HCT116 (cell line): ENCODE data around the gene ROR2. TPM values are rescaled to one million over a fixed set of nuclear protein-coding genes. Genes with fewer than 3 reads are reported as not detected.

Experiments used
- ATAC-seq: fragments of 200-7000 bp; cut with Tn5 transposase; 2 replicates; pipeline ENCODE4 v1.9.1; 2020; ENCODE audit warnings: mild to moderate bottlenecking, moderate library complexity
- BruUV-seq: library from RNA; stranded (reverse); fragments of 400-500 nt; replicated peaks from 2 replicates; lab custom pipeline; 2021; lab: Mats Ljungman, UMichigan
- CTCF ChIA-PET: fragments of 300-600 bp; sonication (Branson Sonifier 250); formaldehyde crosslinking; loops from one replicate; lab custom pipeline; 2021; ENCODE audit warnings: antibody characterized with exemption; lab: Charles Lee
- POLR2A ChIA-PET: fragments of 300-600, 350-600 bp; sonication (Branson Sonifier 250); formaldehyde crosslinking; loops from one replicate; lab custom pipeline; 2021; ENCODE audit warnings: antibody characterized with exemption; lab: Charles Lee
- RAD21 ChIA-PET, 2 experiments: fragments of 300-600 bp; sonication (Branson Sonifier 250); formaldehyde crosslinking; loops; one replicate each; lab custom pipeline; 2023; ENCODE audit warnings: low total read pairs in 2 of 2; ENCODE audit not compliant: uncharacterized antibody in 2 of 2, unreplicated experiment in 2 of 2, low non-redundant PET in 1 of 2; lab: Charles Lee
- DNase-seq: peaks from one replicate; pipeline ENCODE4 v3.0.0-alpha.2; 2010; ENCODE audit warnings: low read depth, low spot score
- H2AFZ ChIP-seq: fragments of 200-600 bp; shearing (Covaris generic), sonication (generic); 2 replicates; pipeline ENCODE4 v1.6.1; 2017; ENCODE audit warnings: low read depth, mixed run types, mixed read lengths, antibody characterized with exemption, low read length; ENCODE audit not compliant: poor library complexity, severe bottlenecking
- H3K27ac ChIP-seq: 2 replicates; pipeline ENCODE4 v1.5.1; 2012; ENCODE audit warnings: low read depth, low read length
- H3K27me3 ChIP-seq: fragments of 200-600 bp; sonication (generic); 2 replicates; pipeline ENCODE4 v1.6.1; 2016; ENCODE audit warnings: mixed run types, low read length, mixed read lengths; ENCODE audit not compliant: insufficient read depth
- H3K36me3 ChIP-seq, 2 experiments: fragments of 200-500 bp in 1 of 2; fragments of 200-600 bp in 1 of 2; sonication (Bioruptor generic) in 1 of 2; sonication (generic) in 1 of 2; 2 replicates each; pipeline versions ENCODE4 v1.5.1 to v1.6.1; 2014 to 2016; ENCODE audit warnings: low read length in 2 of 2, inconsistent platforms in 1 of 2, mixed read lengths in 1 of 2, mixed run types in 1 of 2; ENCODE audit not compliant: insufficient read depth in 2 of 2, control insufficient read depth in 1 of 2
- H3K4me1 ChIP-seq, 2 experiments: fragments of 200-600 bp in 1 of 2; sonication (generic) in 1 of 2; 2 replicates each; pipeline versions ENCODE4 v1.5.1 to v1.6.1; 2012 to 2017; ENCODE audit warnings: low read length in 2 of 2, inconsistent platforms in 1 of 2, mild to moderate bottlenecking in 1 of 2, mixed read lengths in 1 of 2, mixed run types in 1 of 2, moderate library complexity in 1 of 2; ENCODE audit not compliant: insufficient read depth in 2 of 2, control insufficient read depth in 1 of 2
- H3K4me2 ChIP-seq: fragments of 200-600 bp; sonication (generic); 2 replicates; pipeline ENCODE4 v1.6.1; 2017; ENCODE audit warnings: mixed run types, low read length, mixed read lengths
- H3K4me3 ChIP-seq, 2 experiments: fragments of 200-600 bp in 1 of 2; sonication (generic) in 1 of 2; replicated peaks in 1 of 2; 2 replicates each; pipeline ENCODE4 v1.5.1; 2011 to 2016; ENCODE audit warnings: low read length in 2 of 2, control low read depth in 1 of 2, low read depth in 1 of 2, mild to moderate bottlenecking in 1 of 2, mixed read lengths in 1 of 2, mixed run types in 1 of 2
- H3K79me2 ChIP-seq: fragments of 200-600 bp; sonication (generic); 2 replicates; pipeline ENCODE4 v1.6.1; 2017; ENCODE audit warnings: mild to moderate bottlenecking, mixed run types, low read length, moderate library complexity, mixed read lengths; ENCODE audit not compliant: insufficient read depth
- H3K9ac ChIP-seq: fragments of 200-600 bp; sonication (generic); 2 replicates; pipeline ENCODE4 v1.6.1; 2016; ENCODE audit warnings: low read length, mixed read lengths
- H3K9me2 ChIP-seq: fragments of 200-600 bp; sonication (generic), shearing (Covaris generic); 2 replicates; pipeline ENCODE4 v1.6.1; 2017; ENCODE audit warnings: mixed run types, mild to moderate bottlenecking, moderate library complexity; ENCODE audit not compliant: insufficient read depth
- H3K9me3 ChIP-seq, 2 experiments: fragments of 200-500 bp in 1 of 2; fragments of 200-600 bp in 1 of 2; sonication (Bioruptor generic) in 1 of 2; sonication (generic) in 1 of 2; 2 replicates each; pipeline ENCODE4 v1.6.1; 2014 to 2017; ENCODE audit warnings: low read length in 2 of 2, mixed read lengths in 2 of 2, inconsistent platforms in 1 of 2, low read depth in 1 of 2, mild to moderate bottlenecking in 1 of 2, mixed run types in 1 of 2, moderate library complexity in 1 of 2; ENCODE audit not compliant: control insufficient read depth in 1 of 2, insufficient read depth in 1 of 2
- H4K20me1 ChIP-seq: fragments of 200-600 bp; sonication (generic), shearing (Covaris generic); 2 replicates; pipeline ENCODE4 v1.6.1; 2017; ENCODE audit warnings: mixed run types, mild to moderate bottlenecking, moderate library complexity; ENCODE audit not compliant: insufficient read depth
- ATF3 ChIP-seq: IDR thresholded peaks from 2 replicates; pipeline ENCODE4 v1.6.1; 2012
- CEBPB ChIP-seq: IDR thresholded peaks from 2 replicates; pipeline ENCODE4 v1.6.1; 2012; ENCODE audit warnings: low read depth
- CTCF ChIP-seq, 3 experiments: fragments of 200-600 bp in 1 of 3; sonication (generic) in 1 of 3; IDR thresholded peaks in 2 of 3; conservative IDR thresholded peaks in 1 of 3; 2 replicates each; pipeline ENCODE4 v1.5.1; 2012 to 2017; ENCODE audit warnings: low read depth in 2 of 3, low read length in 2 of 3, antibody characterized with exemption in 1 of 3, borderline replicate concordance in 1 of 3, control low read depth in 1 of 3, mild to moderate bottlenecking in 1 of 3, mixed read lengths in 1 of 3, mixed run types in 1 of 3, moderate library complexity in 1 of 3; ENCODE audit not compliant: insufficient read depth in 1 of 3
- ELF1 ChIP-seq: IDR thresholded peaks from 2 replicates; pipeline ENCODE4 v1.6.1; 2012; ENCODE audit warnings: low read depth, borderline replicate concordance
- FOSL1 ChIP-seq: IDR thresholded peaks from 2 replicates; pipeline ENCODE4 v1.6.1; 2012; ENCODE audit warnings: low read depth
- JUND ChIP-seq: IDR thresholded peaks from 2 replicates; pipeline ENCODE4 v1.6.1; 2012
- POLR2A ChIP-seq: IDR thresholded peaks from 2 replicates; pipeline ENCODE4 v1.7.0; 2011; ENCODE audit warnings: borderline replicate concordance; ENCODE audit not compliant: insufficient read depth, insufficient read length; ENCODE audit errors: extremely low read depth
- RAD21 ChIP-seq: IDR thresholded peaks from 2 replicates; pipeline ENCODE4 v1.6.1; 2012; ENCODE audit warnings: low read depth, mild to moderate bottlenecking
- SIN3A ChIP-seq: IDR thresholded peaks from 2 replicates; pipeline ENCODE4 v1.6.1; 2012; ENCODE audit warnings: low read depth
- SP1 ChIP-seq: IDR thresholded peaks from 2 replicates; pipeline ENCODE4 v1.6.1; 2012; ENCODE audit warnings: low read depth
- SRF ChIP-seq: IDR thresholded peaks from 2 replicates; pipeline ENCODE4 v1.6.1; 2012; ENCODE audit warnings: low read depth
- intact Hi-C: fragments of 100-400 bp; cut with micrococcal nuclease; formaldehyde crosslinking; loops from 2 replicates; pipeline ENCODE4 v1.10.0; 2022
- total RNA-seq: library from RNA; stranded (reverse); gene quantifications from one replicate; pipeline ENCODE4 v1.2.1, GENCODE V29; 2021; ENCODE audit not compliant: unreplicated experiment
- TF ChIP-seq, protein P1 (sequence below): IDR thresholded peaks from 2 replicates; pipeline ENCODE4 v1.6.1; 2012
- TF ChIP-seq, protein P2 (sequence below): IDR thresholded peaks from 2 replicates; pipeline ENCODE4 v1.6.1; 2012; ENCODE audit warnings: low read depth

The ROR2 gene
- total RNA-seq, 1 experiment from 2014 or later: 15.7 TPM

- H3K9ac ChIP-seq: no peak overlapping the region
- ChIA-PET CTCF (no interaction called here), RAD21 (no interaction called here)
Observed at GRCh38 chr9:91664663-91665062, 285.4 kb downstream of the ROR2 start.

GRCh38 chr9:91663858-91664257, 286.2 kb downstream of the ROR2 start:
- no peak overlapping the region for H3K4me2 ChIP-seq
- no peak for DNase-seq
- H3K9ac ChIP-seq: no peak overlapping the region
- no peaks in the 10 kb centered on the region for H3K36me3 ChIP-seq
- H3K4me1 ChIP-seq: no peaks in the 10 kb centered on the region
- RAD21 ChIA-PET: no interaction called here
- no peak overlapping the region for H3K27ac ChIP-seq
- no peaks in the 10 kb centered on the region for H4K20me1 ChIP-seq
- H3K27me3 ChIP-seq: no peaks in the 10 kb centered on the region
- no TSS peak for BruUV-seq
- intact Hi-C loops: loop anchor here (10.0 kb wide), 1 partner anchor 69 kb away; no protein-coding TSS in a partner anchor
- H3K9me3 ChIP-seq: no peaks in the 10 kb centered on the region
- POLR2A ChIA-PET: no interaction called here
- no peak overlapping the region for H2AFZ ChIP-seq
- H3K9me2 ChIP-seq: no peaks in the 10 kb centered on the region
- H3K79me2 ChIP-seq: no peaks in the 10 kb centered on the region
- no peak overlapping the region for H3K4me3 ChIP-seq
- CTCF ChIA-PET: no interaction called here
- ATAC-seq: no peak
- TF ChIP-seq FOSL1 (no peak), CEBPB (no peak), SRF (no peak), POLR2A (no peak), SP1 (no peak), CTCF (IDR thresholded peaks at IDR 0.05 in 2 of 3, conservative IDR thresholded peaks at IDR 0.05 in 1 of 3; ENCODE audit: borderline replicate concordance in 1 of 3, insufficient read depth in 1 of 3, low read depth in 2 of 3, low read length in 2 of 3) (no peak), ATF3 (no peak), RAD21 (no peak), JUND (no peak), ELF1 (no peak)
- TF ChIP-seq, protein P1, sequence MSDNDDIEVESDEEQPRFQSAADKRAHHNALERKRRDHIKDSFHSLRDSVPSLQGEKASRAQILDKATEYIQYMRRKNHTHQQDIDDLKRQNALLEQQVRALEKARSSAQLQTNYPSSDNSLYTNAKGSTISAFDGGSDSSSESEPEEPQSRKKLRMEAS: no peak
- TF ChIP-seq, protein P2, sequence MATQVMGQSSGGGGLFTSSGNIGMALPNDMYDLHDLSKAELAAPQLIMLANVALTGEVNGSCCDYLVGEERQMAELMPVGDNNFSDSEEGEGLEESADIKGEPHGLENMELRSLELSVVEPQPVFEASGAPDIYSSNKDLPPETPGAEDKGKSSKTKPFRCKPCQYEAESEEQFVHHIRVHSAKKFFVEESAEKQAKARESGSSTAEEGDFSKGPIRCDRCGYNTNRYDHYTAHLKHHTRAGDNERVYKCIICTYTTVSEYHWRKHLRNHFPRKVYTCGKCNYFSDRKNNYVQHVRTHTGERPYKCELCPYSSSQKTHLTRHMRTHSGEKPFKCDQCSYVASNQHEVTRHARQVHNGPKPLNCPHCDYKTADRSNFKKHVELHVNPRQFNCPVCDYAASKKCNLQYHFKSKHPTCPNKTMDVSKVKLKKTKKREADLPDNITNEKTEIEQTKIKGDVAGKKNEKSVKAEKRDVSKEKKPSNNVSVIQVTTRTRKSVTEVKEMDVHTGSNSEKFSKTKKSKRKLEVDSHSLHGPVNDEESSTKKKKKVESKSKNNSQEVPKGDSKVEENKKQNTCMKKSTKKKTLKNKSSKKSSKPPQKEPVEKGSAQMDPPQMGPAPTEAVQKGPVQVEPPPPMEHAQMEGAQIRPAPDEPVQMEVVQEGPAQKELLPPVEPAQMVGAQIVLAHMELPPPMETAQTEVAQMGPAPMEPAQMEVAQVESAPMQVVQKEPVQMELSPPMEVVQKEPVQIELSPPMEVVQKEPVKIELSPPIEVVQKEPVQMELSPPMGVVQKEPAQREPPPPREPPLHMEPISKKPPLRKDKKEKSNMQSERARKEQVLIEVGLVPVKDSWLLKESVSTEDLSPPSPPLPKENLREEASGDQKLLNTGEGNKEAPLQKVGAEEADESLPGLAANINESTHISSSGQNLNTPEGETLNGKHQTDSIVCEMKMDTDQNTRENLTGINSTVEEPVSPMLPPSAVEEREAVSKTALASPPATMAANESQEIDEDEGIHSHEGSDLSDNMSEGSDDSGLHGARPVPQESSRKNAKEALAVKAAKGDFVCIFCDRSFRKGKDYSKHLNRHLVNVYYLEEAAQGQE: no peak

More at GRCh38 chr9:91664663-91665062, 285.4 kb downstream of the ROR2 start:
- POLR2A ChIA-PET: no interaction called here
- TF ChIP-seq JUND: no peak
- TF ChIP-seq POLR2A: no peak
- TF ChIP-seq SIN3A: no peak
- TF ChIP-seq ATF3: no peak
- no peak for TF ChIP-seq FOSL1
- no peak for TF ChIP-seq ELF1
- no peak overlapping the region for H3K4me2 ChIP-seq
- BruUV-seq: no TSS peak
- H3K9me3 ChIP-seq: no peaks in the 10 kb centered on the region
- no peak overlapping the region for H2AFZ ChIP-seq
- no peaks in the 10 kb centered on the region for H3K4me1 ChIP-seq
- no peak overlapping the region for H3K27ac ChIP-seq
- H3K4me3 ChIP-seq: no peak overlapping the region
- intact Hi-C loops: loop anchor here (10.0 kb wide), 1 partner anchor 70 kb away; no protein-coding TSS in a partner anchor
- H4K20me1 ChIP-seq: no peaks in the 10 kb centered on the region
- H3K9me2 ChIP-seq: no peaks in the 10 kb centered on the region
- ATAC-seq (no peak), DNase-seq (no peak)
- H3K79me2 ChIP-seq: no peaks in the 10 kb centered on the region
- H3K27me3 ChIP-seq: no peaks in the 10 kb centered on the region
- H3K36me3 ChIP-seq: no peaks in the 10 kb centered on the region
